HEK293 (cell line): ENCODE data around the gene MYOF.

Experiments used
- CTCF ChIP-seq: fragments of 450-650 bp; formaldehyde crosslinking; IDR thresholded peaks from 2 replicates; pipeline ENCODE4 v1.5.1; 2016; ENCODE audit warnings: missing biosample characterization, missing genetic modification characterization
- KLF9 ChIP-seq: fragments of 450-650 bp; formaldehyde crosslinking; IDR thresholded peaks from 2 replicates; pipeline ENCODE4 v1.5.1; 2016; ENCODE audit warnings: missing biosample characterization, missing genetic modification characterization, low read depth
- REST ChIP-seq: fragments of 450-650 bp; formaldehyde crosslinking; IDR thresholded peaks from 2 replicates; pipeline ENCODE4 v1.5.1; 2016; ENCODE audit warnings: missing biosample characterization, missing genetic modification characterization
- SCRT2 ChIP-seq: fragments of 450-650 bp; formaldehyde crosslinking; IDR thresholded peaks from 2 replicates; pipeline ENCODE4 v1.5.1; 2016; ENCODE audit warnings: missing biosample characterization, missing genetic modification characterization
- TRIM28 ChIP-seq: IDR thresholded peaks from 2 replicates; pipeline ENCODE4 v1.6.1; 2011; ENCODE audit warnings: low read length, control low read depth, borderline replicate concordance
- ZNF114 ChIP-seq: fragments of 450-650 bp; formaldehyde crosslinking; IDR thresholded peaks from 2 replicates; pipeline ENCODE4 v1.5.0; 2017; ENCODE audit warnings: missing biosample characterization, missing genetic modification characterization
- ZNF121 ChIP-seq: fragments of 450-650 bp; formaldehyde crosslinking; IDR thresholded peaks from 2 replicates; pipeline ENCODE4 v1.5.1; 2016; ENCODE audit warnings: missing biosample characterization, missing genetic modification characterization
- ZNF324 ChIP-seq: fragments of 450-650 bp; formaldehyde crosslinking; IDR thresholded peaks from 2 replicates; pipeline ENCODE4 v1.5.1; 2016; ENCODE audit warnings: missing biosample characterization, missing genetic modification characterization
- ZNF48 ChIP-seq: fragments of 450-650 bp; formaldehyde crosslinking; IDR thresholded peaks from 2 replicates; pipeline ENCODE4 v1.5.1; 2016; ENCODE audit warnings: missing biosample characterization, missing genetic modification characterization
- ZNF707 ChIP-seq: fragments of 450-650 bp; formaldehyde crosslinking; IDR thresholded peaks from 2 replicates; pipeline ENCODE4 v1.5.1; 2016; ENCODE audit warnings: missing biosample characterization, missing genetic modification characterization
- TF ChIP-seq, protein P1 (sequence below): fragments of 450-650 bp; formaldehyde crosslinking; IDR thresholded peaks from 2 replicates; pipeline ENCODE4 v1.5.1; 2016; ENCODE audit warnings: missing biosample characterization, missing genetic modification characterization
- TF ChIP-seq, protein P2 (sequence below): fragments of 450-650 bp; formaldehyde crosslinking; IDR thresholded peaks from 2 replicates; pipeline ENCODE4 v1.5.1; 2016; ENCODE audit warnings: missing biosample characterization, missing genetic modification characterization
- TF ChIP-seq, protein P3 (sequence below): fragments of 450-650 bp; formaldehyde crosslinking; conservative IDR thresholded peaks from 2 replicates; pipeline ENCODE4 v1.5.1; 2016; ENCODE audit warnings: low read depth, missing biosample characterization, missing genetic modification characterization
- TF ChIP-seq, protein P4 (sequence below): fragments of 450-650 bp; formaldehyde crosslinking; IDR thresholded peaks from 2 replicates; pipeline ENCODE4 v1.5.1; 2016; ENCODE audit warnings: missing biosample characterization, missing genetic modification characterization

DNA sequence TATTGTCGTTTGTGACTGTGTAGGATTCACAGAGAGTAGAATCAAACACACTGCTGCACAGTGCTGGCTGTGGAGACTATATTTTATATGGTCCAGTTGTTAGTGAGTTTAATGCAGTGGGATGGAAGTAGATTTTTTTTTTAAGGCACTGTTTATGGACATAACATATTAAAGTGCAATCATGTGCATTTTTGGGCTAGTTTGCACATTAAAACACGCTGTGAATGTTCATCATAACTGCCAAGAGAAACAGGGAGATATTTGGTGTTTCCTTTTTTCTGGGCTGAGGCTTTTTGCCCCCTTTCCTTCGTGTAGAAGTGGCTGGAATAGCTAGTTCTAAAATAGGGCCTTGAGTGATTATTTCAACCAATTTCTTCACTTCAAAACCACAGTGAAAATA is 139.2 kb downstream of the MYOF start:
- TF ChIP-seq REST (tag by site-specific recombination) = no peak
- TF ChIP-seq, protein P1, sequence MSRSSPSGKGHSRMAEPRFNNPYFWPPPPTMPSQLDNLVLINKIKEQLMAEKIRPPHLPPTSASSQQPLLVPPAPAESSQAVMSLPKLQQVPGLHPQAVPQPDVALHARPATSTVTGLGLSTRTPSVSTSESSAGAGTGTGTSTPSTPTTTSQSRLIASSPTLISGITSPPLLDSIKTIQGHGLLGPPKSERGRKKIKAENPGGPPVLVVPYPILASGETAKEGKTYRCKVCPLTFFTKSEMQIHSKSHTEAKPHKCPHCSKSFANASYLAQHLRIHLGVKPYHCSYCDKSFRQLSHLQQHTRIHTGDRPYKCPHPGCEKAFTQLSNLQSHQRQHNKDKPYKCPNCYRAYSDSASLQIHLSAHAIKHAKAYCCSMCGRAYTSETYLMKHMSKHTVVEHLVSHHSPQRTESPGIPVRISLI (tag by site-specific recombination) = no peak
- no peak for TF ChIP-seq ZNF48 (tag by site-specific recombination)
- TF ChIP-seq, protein P2, sequence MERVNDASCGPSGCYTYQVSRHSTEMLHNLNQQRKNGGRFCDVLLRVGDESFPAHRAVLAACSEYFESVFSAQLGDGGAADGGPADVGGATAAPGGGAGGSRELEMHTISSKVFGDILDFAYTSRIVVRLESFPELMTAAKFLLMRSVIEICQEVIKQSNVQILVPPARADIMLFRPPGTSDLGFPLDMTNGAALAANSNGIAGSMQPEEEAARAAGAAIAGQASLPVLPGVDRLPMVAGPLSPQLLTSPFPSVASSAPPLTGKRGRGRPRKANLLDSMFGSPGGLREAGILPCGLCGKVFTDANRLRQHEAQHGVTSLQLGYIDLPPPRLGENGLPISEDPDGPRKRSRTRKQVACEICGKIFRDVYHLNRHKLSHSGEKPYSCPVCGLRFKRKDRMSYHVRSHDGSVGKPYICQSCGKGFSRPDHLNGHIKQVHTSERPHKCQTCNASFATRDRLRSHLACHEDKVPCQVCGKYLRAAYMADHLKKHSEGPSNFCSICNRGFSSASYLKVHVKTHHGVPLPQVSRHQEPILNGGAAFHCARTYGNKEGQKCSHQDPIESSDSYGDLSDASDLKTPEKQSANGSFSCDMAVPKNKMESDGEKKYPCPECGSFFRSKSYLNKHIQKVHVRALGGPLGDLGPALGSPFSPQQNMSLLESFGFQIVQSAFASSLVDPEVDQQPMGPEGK (tag by site-specific recombination) = no peak
- TF ChIP-seq, protein P3, sequence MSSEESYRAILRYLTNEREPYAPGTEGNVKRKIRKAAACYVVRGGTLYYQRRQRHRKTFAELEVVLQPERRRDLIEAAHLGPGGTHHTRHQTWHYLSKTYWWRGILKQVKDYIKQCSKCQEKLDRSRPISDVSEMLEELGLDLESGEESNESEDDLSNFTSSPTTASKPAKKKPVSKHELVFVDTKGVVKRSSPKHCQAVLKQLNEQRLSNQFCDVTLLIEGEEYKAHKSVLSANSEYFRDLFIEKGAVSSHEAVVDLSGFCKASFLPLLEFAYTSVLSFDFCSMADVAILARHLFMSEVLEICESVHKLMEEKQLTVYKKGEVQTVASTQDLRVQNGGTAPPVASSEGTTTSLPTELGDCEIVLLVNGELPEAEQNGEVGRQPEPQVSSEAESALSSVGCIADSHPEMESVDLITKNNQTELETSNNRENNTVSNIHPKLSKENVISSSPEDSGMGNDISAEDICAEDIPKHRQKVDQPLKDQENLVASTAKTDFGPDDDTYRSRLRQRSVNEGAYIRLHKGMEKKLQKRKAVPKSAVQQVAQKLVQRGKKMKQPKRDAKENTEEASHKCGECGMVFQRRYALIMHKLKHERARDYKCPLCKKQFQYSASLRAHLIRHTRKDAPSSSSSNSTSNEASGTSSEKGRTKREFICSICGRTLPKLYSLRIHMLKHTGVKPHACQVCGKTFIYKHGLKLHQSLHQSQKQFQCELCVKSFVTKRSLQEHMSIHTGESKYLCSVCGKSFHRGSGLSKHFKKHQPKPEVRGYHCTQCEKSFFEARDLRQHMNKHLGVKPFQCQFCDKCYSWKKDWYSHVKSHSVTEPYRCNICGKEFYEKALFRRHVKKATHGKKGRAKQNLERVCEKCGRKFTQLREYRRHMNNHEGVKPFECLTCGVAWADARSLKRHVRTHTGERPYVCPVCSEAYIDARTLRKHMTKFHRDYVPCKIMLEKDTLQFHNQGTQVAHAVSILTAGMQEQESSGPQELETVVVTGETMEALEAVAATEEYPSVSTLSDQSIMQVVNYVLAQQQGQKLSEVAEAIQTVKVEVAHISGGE (tag by site-specific recombination) = no peak
- no peak for TF ChIP-seq CTCF
- no peak for TF ChIP-seq ZNF121 (tag by site-specific recombination)
- TF ChIP-seq TRIM28 = no peak
- TF ChIP-seq KLF9 (tag by site-specific recombination) = no peak
- no peak for TF ChIP-seq ZNF324 (tag by site-specific recombination)
- TF ChIP-seq, protein P4, sequence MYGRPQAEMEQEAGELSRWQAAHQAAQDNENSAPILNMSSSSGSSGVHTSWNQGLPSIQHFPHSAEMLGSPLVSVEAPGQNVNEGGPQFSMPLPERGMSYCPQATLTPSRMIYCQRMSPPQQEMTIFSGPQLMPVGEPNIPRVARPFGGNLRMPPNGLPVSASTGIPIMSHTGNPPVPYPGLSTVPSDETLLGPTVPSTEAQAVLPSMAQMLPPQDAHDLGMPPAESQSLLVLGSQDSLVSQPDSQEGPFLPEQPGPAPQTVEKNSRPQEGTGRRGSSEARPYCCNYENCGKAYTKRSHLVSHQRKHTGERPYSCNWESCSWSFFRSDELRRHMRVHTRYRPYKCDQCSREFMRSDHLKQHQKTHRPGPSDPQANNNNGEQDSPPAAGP (tag by site-specific recombination) = no peak
- no peak for TF ChIP-seq ZNF114
- no peak for TF ChIP-seq SCRT2 (tag by site-specific recombination)
- TF ChIP-seq ZNF707 (tag by site-specific recombination) = no peak
